ENCODE measurements around the gene AFF4.

The AFF4 gene

DNA sequence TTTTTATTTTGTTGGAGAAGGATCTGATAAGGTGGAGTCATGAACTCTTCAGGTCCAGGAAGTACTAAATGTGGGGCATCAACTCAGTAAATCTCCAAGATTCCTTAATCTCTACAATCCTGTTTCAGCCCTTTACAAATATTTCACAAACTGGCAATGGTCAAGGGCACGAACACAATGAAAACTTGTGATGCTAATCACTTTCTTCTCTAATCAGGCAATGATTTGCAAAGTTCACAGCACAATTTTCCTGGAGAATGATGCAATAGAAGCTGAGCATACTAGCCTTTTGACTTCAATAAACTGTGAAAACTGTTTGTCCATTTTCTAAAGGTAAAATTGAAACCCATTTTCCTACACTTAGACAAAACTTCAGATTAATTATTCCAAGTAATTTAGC lies 114.1 kb downstream of the AFF4 start:
- DNase-seq = no peak

DNA sequence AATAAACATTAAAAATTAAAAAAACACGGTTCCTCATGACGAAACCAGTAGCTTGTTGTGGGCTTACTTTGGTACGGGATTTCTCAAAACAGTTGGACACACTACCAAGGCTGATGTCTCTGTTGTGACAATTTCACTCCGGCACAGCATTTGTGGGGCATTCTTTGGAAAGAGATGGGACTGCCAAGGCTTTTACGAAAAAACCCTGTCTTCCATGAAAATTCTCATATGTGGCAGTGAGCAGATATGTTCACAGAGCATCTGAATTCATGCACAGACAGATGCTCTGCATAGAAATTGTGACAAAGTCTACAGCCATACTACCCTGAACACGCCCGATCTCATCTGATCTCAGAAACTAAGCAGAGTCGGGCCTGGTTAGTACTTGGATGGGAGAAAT lies 115.2 kb downstream of the AFF4 start:
- no peak for DNase-seq

DNA sequence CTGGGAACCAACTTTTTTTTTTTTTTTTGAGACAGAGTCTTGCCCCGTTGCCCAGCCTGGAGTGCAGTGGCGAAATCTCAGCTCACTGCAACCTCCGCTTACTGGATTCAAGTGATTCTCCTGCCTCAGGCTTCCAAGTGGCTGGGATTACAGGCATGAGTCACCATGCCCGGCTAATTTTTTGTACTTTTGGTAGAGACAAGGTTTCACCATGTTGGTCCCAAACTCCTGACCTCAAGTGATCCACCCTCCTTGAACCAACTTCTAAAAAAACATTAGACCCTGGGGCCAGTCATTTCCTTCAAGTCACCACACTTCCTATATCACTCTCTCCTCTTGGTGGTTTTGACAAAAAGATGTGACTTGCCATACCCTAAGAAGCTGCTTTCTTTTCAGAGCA lies 122.1 kb downstream of the AFF4 start:
- DNase-seq = no peak

DNA sequence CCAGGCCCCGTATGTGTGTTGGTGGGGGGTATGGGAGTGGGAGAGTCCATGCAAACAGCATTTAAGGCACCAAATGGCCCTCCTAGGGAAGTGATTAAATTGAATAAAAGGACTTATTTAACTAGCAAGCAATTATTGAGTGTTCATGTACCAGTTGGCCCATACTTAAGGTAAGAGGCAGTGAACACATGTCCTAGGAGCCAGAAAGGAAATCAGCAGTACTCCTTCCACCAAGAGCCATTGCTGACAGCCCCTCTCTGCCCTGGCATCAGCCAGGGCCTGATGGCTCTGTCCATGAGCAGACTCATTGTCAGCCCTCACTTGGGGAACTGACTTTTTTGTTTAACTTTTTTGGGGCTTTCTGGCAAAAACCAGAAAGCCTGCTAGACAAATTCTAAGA lies 122.5 kb downstream of the AFF4 start:
- DNase-seq = no peak

DNA sequence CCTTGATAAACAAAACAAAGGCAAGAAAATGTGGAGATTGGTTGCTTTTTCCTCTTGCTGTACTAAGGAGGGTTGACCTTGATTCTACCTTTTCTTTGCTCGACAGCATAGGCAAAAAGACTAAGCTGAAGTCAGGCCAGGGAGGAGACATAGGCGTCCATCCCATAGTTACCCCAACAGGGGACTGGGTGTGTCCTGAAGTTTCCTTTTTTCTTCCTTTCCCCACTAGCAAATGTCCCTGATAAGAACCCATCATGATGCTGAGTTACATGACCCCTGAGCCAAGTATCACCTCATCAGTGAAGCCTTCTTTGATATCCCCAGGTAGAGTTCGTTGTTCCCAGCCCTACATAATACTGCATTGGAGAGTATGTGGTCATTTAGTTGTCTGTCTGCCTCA lies 123.1 kb downstream of the AFF4 start:
- no peak for DNase-seq

DNA sequence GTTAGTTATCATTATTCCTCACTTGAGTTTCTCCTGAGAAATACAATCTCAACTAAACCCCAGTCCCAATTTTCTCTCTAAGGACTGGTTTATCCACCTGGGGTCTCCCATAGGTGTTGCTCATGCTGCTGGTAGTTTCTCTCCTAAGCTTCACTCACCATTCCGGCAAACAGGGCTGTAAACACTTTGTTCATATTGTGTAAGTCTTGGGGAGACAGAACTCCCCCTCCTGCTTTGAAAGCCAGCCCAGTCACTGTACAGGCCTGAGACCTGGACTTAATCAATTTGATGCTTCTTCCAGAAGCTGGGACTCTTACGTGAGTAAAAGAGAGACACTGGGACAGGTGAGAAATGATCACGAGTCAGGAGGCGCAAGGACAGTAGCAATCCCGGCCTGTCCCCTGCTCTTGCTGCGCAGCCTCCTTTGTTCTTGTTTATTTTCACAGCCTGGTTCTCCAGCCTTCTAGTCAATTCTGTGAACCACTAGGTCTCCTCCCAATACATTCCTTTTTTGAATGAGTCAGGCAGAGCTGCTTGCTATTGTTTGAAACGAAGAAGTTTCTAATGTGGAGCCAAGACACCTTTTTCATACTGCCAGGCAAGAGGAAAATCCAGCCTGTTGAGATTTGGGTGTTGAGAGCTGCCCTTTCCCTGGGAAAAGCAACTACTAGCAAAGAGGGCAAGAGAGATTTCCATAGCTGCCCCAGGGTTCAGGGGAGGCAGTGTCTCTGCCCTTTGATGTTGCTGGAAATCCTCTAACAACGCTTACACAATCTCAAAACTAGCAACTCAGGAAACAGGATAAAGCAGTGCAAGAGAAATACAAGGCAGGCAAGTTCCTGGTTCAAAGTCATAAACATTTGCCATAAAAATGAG lies 123.8 kb downstream of the AFF4 start:
- no peak for DNase-seq

DNA sequence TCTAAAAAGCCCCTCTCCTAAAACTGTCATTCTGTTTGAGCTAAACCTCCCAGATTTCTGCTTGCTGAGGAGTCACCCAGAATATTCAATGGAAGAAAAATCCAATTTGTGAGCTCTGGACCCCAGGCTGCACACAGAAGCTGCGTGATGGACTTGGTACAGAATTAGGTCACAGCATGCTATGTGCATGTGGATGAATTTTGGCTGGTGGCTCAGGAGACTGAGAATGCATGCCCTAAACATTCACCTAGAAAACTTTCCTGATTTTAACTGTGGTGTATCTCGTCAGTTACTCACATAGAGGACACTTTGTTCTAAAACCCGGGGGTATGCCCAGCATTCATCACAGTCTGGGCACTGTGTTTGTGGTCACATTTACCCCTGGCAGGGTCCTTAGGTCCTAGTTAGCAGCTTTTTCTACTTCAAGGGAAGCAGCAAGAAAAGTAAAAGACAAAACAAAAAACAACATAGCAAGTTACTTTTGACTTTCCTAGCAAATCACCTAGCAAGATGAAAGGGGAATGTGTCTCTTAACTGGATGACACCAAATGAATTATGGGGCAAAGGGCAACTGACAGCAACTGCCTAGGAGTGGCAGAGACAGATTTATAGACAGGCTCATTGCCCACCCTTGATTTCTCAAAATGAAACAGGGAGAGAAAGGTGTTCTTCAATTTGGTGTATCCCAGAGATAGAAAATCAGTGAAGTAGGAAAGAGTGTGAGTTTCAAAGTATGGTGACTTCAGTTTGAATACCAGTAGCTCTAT lies 124.7 kb downstream of the AFF4 start:
- no peak for DNase-seq

DNA sequence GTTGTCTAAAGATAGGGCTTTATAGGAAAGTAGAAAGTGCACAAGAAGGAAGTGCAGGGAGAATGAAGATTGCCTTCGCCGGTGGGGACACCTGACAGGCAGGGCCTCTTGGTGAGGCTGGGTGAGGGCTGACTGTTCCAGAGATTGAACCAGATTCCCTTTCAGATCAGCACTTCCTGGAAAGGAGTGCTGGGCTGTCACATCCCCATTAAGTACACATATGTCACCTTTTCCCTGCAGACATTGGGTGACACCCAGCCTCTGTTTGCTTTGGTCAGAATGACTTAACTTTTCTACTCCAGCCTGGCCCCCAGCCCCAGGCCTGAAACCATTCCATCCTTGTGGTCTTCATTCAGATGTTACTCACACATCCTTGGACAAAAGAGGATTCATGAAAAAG lies 125.6 kb downstream of the AFF4 start:
- no peak for DNase-seq

DNA sequence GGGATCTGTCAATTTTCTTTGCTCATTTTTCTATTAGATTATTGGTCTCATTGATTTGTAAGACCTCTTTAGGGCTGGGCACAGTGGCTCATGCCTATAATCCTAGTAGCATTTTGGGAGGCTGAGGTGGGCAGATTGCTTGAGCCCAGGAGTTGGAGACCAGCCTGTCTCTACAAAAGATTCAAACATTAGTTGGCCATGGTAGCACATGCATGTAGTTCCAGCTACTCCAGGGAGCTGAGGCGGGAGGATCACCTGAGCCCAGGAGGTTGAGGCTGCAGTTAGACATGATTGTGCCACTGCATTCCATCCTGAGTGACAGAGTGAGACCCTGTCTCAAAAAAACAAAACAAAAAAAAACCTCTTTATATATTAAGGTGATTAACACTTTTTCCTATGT lies 126.6 kb downstream of the AFF4 start:
- no peak for DNase-seq

DNA sequence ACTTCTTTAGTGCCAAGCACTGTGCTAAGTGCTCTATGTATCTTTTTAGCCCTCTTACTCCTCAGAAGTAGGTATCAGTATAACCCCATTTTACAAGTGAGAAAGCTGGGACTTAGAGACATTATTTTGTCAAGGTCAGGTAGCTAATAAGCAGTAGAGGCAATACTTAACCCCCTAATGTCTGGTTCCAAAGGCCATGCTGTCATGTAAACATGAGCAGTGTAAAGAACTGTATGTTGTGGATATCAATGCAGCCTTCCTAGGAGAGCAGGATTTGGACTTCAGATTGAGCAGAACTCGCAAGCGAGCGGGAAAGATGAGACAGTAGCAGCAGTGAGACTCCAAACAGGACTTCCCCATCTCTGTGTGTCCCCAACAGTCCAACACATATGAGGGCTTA lies 129.4 kb downstream of the AFF4 start:
- DNase-seq = no peak

DNA sequence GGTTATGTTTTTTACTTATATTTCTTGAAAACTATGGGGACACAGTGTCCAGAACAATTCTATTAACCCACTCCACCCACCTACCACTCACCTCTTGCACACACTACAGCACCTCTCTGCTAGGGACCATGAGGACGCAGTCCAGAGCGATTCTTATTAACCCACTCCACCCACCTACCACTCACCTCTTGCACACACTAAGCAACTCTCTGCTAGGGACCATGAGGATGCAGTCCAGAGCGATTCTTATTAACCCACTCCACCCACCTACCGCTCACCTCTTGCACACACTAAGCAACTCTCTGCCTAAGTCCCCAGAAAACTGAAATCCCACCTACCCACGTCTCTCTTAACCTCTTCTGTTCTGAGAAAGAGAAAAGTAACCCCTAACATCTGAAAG lies 130.8 kb downstream of the AFF4 start:
- no peak for DNase-seq

DNA sequence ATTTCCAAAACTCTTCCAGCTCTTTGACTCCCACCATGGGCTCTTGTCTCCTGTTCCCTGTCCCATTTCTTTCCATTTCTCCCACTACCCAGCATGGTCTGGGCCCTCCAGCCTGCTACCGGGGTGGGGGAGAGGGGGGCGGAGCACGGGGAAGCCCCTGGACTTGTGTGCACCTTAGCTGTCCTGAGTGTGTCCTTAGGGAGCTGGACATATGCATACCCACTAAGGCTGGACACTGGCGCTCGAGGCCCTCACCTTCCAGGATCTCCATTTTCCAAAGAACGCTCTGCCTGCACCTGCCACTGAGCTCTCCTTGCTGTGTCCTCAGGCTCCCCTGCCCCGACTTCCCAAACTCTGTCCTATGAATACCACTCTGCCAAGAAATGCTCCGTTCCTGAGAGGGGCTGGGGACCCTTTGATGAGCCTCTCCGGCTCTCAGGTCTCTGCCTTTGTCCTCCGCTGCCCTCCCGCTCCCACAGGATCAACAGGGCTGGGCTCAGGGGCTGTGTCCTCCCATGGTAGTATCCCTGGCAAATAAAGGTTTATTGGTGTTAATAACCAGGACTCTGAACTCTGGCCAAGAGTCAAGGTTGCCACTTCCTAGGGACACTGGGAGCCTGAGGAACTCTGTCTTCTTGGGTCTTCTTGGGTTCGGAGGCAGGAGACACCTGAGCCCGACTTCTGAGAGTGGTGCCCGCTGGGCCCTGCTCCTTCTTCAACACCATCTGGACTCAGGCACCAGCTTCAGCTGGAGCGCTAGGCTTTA lies 132.2 kb downstream of the AFF4 start:
- no peak for DNase-seq

DNA sequence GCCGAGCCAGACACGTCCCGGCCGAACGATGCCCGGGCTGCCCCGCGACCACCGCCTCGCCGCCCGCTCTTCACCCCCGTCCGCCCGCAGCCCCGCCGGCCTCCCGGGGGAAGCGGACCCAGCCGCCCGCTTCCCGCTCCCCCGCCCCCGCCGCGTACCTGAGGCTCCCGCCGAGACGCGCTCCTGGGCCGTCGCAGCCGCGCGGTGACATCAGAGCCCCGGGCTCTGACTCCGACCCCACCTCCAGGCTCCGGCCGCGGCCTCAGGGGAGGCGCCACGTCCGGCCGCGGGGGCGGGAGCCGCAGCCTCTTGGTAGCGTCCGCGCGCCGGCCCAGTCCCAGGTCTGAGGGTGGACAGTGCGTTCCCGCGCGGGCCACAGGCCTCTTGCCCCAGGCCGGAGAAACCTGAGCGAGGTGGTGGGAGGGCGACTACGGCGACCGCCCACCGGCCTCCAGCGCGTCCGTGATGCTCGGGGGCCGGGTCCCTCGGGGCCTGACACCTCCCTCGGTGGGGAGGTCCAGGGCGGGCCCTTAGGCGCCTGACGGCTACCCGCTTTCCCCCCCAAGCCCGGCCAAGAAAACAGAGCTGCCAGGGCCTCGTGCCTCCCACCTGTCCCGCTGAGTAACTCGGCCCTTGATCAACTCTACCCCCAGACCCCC lies 132.9 kb downstream of the AFF4 start, which contains the start of gene SHROOM1:
Gene SHROOM1 (minus strand): TSS at position 212 of the 659 bp plus-strand sequence. CDS start 4,507 bp downstream, outside the sequence.
- DNase-seq = peak; percentile 83

DNA sequence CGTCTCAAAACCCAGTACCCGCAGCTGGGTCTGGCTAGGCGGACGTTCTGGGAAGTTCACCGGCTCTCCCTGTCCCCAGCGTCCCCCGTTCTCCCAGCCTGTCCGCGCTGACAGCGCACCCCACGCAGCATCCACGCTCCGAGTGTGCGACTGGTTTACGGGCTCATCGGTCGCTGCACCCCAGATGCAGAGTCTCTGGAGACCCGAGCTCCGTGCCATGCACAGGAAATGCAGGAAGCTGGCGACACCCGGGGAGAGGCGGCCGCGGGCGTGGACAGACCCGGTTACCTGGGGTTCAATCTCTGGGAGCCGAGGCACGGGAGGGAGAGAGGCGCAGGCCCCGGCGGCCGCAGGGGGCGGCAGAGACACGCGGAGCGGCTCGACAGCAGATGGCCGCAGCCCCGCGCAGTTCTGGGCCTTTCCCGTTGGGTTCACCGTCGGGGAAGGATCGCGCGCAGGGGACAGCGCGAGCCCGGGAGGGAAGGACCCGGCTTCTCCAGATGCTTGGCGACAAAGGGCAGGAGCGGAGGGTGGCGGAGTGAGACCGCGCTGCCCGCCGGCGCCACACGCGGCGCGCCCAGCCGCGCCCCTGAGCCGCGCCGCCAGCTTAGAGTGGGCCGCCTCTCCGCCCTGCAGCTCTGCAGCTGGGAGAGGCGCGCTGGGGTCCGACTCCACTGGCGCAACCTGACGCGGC lies 133.5 kb downstream of the AFF4 start:
- DNase-seq = peak; percentile 94

DNA sequence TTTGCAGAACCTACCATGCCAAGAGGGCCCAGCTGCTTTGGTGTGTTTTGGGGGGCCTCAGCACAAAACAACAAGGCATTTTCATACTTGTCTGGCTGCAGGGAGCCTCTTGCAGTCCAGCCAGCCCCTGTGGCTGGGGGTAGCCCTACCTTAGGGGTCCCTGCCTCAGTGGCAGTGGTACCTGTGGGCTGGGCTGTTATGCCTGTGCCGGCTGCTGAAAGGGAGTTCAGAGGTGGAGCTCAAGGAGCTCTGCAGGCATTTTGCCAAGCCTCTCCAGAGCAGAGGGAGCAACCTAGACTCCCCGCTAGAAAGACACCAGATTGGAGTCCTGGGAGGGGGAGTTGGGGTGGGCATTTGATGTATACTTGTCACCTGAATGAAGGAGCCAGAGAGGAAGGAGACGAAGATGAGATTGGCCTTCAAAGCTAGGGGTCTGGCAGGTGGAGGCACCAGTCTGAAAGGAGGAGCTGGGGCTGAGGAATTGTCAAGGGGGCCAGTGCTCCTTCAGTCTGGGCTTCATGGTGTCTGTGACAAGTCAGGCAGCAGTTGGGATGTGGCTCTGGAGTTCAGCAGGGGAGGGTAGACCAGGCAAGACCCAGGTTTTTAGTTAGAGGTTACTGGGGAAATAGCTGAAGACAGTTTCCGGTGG lies 134.5 kb downstream of the AFF4 start:
- no peak for DNase-seq

DNA sequence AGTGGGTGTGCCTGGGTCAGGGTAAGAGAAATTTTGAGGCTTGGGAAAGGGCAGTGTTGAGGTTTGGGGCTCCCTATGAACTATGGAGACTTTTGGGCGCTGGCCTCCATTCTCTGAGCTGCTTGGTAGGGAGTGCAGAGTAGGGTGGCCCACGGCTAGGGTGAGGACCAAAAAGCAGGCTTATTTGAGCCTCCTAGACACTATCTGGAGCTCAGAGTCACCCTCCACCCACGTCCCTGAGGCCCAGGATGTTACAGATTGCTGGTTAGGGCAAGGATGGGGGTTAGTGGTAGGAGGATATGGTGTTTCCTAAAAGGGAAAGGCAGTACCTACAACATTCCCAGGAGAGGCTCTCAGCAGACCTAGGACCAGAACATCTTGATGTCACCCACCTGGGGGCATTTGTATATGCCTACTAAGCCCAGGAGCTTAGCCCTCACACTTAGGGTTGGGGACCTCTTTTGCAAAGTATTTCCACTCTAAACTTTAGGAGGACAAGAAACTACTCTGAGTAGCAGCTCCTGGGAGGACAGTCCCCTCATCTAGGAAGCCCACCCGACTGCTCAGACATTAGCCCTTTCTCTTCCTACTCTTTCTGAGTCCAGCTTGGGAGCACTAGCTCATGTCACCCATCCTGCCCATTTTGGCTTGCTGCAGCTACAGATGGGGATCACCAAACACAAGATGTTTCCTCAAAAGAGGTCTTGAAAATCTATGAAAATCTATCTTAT lies 135.3 kb downstream of the AFF4 start:
- no peak for DNase-seq

DNA sequence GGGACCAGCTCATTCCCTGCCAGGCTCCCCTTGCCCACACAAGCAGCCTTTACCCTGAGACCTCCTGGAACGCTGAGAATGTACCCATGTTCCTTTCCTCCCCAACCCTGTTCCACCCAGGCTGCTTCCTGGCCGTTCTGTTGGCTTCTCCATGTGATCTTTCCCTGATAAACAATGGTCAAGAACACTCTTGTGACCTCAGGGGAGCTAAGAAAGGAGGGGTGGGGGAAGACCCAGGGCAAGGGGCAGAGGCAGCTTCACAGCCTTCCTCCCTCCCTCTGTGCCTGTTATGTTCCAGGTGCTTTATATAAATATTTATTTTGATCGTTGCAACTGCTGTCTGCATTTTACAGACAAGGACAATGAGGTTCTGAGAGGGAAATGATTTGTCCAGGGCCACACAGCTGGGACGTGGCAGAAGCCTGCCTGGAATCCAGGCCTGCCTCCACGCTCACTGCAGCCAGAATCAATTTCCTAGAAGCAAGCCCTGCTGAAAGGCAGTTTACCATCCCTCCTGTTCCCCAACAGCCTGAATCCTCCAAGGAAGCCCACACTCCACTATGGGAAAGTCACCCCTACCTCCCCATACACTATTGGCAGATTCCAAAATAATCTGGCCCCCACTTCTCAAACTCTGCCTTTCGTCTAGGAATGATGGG lies 136.9 kb downstream of the AFF4 start:
- DNase-seq = no peak

DNA sequence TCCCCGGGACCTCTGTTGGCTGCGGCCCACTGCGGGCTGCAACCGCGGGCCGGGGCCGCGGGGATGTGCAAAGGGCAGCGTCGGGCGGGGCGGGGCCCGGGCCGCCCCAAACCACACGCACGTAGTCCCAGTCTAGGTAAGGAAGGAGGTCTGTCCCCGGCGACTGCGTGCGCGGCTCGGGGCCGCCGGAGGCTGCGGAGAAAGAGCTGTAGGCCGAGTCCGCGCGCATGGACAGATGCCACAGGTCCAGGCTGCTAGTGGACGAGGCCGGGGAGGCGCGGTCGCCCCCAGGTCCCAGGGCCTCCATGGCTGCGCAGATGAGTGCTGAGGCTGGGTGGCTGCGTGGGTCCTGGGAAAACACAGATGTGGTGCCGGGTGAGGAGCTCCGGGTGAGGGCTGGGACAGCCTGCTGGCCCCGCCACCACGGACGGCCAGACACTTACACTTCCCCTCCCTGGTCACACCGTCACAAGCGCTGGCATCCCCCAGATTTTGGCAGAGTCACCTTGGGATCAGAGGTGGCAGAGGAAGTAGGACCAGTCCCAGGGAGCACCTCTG lies 137.5 kb downstream of the AFF4 start:
- DNase-seq = no peak
